Naive thymus-derived CD8-positive, alpha-beta T cell (primary cell): ENCODE data around the gene LRRC53. TPM values are rescaled to one million over a fixed set of nuclear protein-coding genes. Genes with fewer than 3 reads are reported as not detected.
A peak's percentile ranks its signal among the peaks of the same experiment; 100 is the strongest.

Source experiments
- ATAC-seq, 2 donors: fragments of 150-1000 bp; cut with Tn5 transposase in 1 of 2; sonication (Bioruptor Pico), chemical (Tn5 transposase) in 1 of 2; 1 replicate in 1 of 2; 2 replicates in 1 of 2; pipeline ENCODE4 v1.10.0; 2021; ENCODE audit warnings: mild to moderate bottlenecking in 2 of 2, moderate library complexity in 2 of 2
- POLR2A ChIA-PET: fragments of 350-600 bp; sonication (Branson Sonifier 250); formaldehyde crosslinking; loops from one replicate; lab custom pipeline; 2021; ENCODE audit warnings: antibody characterized with exemption; lab: Charles Lee
- DNase-seq, 10 donors: peaks; one replicate each; pipeline versions ENCODE4 v3.0.0 to v3.0.0-alpha.2; 2020 to 2022
- H3K27ac Mint-ChIP-seq, 10 donors: one replicate each; pipeline ENCODE4 v1.8.0; 2020 to 2022; ENCODE audit warnings: mild to moderate bottlenecking in 10 of 10, mixed read lengths in 10 of 10, moderate library complexity in 4 of 10, inconsistent platforms in 1 of 10
- H3K27me3 Mint-ChIP-seq, 5 donors: one replicate each; pipeline ENCODE4 v1.8.0; 2021 to 2022; ENCODE audit warnings: mixed read lengths in 5 of 5
- H3K36me3 Mint-ChIP-seq, 3 donors: one replicate each; pipeline ENCODE4 v1.8.0; 2020 to 2022; ENCODE audit warnings: mixed read lengths in 3 of 3, mild to moderate bottlenecking in 2 of 3, inconsistent platforms in 1 of 3
- H3K4me1 Mint-ChIP-seq, 4 donors: one replicate each; pipeline ENCODE4 v1.8.0; 2021 to 2022; ENCODE audit warnings: mixed read lengths in 4 of 4
- H3K4me3 Mint-ChIP-seq, 10 donors: one replicate each; pipeline ENCODE4 v1.8.0; 2020 to 2022; ENCODE audit warnings: mild to moderate bottlenecking in 10 of 10, mixed read lengths in 10 of 10, moderate library complexity in 6 of 10, inconsistent platforms in 1 of 10
- H3K9me3 Mint-ChIP-seq, 9 donors: one replicate each; pipeline ENCODE4 v1.8.0; 2020 to 2022; ENCODE audit warnings: mixed read lengths in 9 of 9, mild to moderate bottlenecking in 3 of 9, inconsistent platforms in 1 of 9, moderate library complexity in 1 of 9
- polyA plus RNA-seq, 3 donors: library from polyadenylated mRNA; unstranded; fragments of 300-500 nt; fragmentation: Illumina TruSeq; gene quantifications; one replicate each; pipeline ENCODE4 v1.2.3, GENCODE V29; 2021
- total RNA-seq, 8 experiments: library from RNA in 2 of 8; stranded (reverse) in 2 of 8; gene quantifications; one replicate each; pipeline ENCODE4 v1.2.3 and lab custom pipeline; 2021 to 2026

LRRC53 gene
- total and polyA plus RNA-seq, 5 experiments from 2014 or later: not detected

DNA sequence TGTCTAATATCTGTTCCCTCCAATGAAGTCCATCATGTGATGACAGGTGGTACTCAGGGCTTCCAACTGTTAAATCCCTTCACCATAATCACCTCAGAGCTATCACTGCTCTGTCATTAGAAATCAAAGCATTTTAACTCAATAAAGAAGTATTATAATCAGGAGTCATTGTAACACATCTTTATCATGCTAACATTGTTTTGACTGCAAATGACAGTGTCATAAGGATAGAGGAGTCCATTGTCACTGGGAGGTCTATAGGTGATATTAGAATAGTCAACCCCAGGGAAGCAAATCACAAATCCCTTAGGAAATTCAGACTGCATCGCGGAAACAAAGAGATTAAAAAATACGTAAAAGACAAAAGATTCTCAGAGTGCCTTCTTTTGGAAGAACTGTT is 30.8 kb downstream of the LRRC53 start:
- ATAC-seq: no peak
- no peak overlapping the region for H3K4me3 Mint-ChIP-seq
- peaks cover 0 to 3% (median 0%) of the 10 kb centered on the region in 9 donors for H3K9me3 Mint-ChIP-seq
- POLR2A ChIA-PET: no interaction called here
- H3K36me3 Mint-ChIP-seq: no peaks in the 10 kb centered on the region
- peaks cover 0 to 13% (median 7%) of the 10 kb centered on the region in 5 donors for H3K27me3 Mint-ChIP-seq
- no peak for DNase-seq
- H3K27ac Mint-ChIP-seq: no peak overlapping the region
- no peaks in the 10 kb centered on the region for H3K4me1 Mint-ChIP-seq

DNA sequence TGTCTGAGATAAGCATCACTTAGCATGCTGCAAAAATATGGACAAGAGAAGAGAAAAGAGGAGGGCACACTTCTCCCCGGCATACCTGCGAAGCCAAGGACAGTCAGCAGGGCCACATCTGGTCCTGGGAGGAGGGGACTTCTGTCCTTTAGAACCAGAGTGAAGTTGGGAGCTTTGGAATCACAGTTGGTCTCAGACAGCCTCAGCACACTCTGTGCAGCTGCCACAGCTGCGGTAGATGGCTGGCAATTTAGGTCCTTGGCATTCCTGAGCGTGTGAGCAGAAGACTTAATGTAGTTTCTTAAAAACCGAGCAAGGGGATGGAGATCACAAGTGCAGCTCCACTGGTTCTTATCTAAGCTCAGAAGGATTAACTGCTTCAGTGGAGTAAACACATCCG is 32.3 kb downstream of the LRRC53 start:
- Mint-ChIP-seq H3K36me3 (no peaks in the 10 kb centered on the region), H3K27me3 (peaks cover 0 to 13% (median 7%) of the 10 kb centered on the region in 5 donors)
- POLR2A ChIA-PET: no interaction called here

DNA sequence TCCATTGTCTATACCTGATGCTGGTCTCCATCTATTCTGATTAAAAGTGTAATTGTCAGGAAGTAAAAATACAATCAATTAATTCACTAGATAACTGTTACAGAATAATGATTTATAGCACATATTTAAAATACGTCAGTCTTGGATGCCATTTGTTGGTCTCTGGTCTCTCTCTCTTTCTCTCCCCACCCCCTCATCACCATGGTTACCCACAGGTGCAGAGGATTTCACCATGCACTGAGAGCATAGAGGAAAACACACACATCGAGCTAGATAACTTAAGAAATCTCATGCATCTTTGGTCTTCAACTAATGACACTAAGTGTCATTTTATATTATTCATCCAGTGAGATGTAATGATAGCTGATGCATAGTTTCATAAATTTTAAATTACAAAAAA is 33.4 kb downstream of the LRRC53 start:
- POLR2A ChIA-PET: no interaction called here
- H3K36me3 Mint-ChIP-seq: no peaks in the 10 kb centered on the region
- ATAC-seq (no peak), DNase-seq (no peak)
- no peak overlapping the region for H3K4me3 Mint-ChIP-seq
- no peaks in the 10 kb centered on the region for H3K4me1 Mint-ChIP-seq
- H3K27me3 Mint-ChIP-seq: peaks cover 0 to 13% (median 2%) of the 10 kb centered on the region in 5 donors
- peaks cover 0 to 3% (median 0%) of the 10 kb centered on the region in 9 donors for H3K9me3 Mint-ChIP-seq
- H3K27ac Mint-ChIP-seq: no peak overlapping the region

More for the DNA sequence above, 32.3 kb downstream of the LRRC53 start:
- H3K27ac Mint-ChIP-seq: no peak overlapping the region
- H3K9me3 Mint-ChIP-seq: peaks cover 0 to 3% (median 0%) of the 10 kb centered on the region in 9 donors
- H3K4me3 Mint-ChIP-seq: no peak overlapping the region
- ATAC-seq (no peak), DNase-seq (no peak)
- no peaks in the 10 kb centered on the region for H3K4me1 Mint-ChIP-seq

DNA sequence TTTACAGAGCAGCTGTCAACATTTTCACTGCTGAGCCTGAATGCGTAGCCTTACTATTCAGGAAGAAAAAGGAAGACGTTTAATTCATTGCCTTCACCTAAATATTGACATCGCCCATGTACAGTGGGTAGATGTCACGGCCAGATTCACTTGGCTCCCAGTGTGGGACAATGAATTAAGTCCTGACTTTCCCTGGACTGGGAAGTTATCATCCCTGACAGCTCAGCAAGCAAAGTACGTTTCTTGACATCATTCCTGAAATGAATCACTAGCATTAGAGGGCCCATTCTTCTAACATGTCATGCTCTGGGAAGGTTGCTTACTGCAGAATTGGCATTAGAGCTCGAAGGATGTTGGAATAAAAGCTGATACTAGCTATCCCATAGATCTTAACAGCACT is 37.8 kb downstream of the LRRC53 start:
- H3K27ac Mint-ChIP-seq: no peak overlapping the region
- POLR2A ChIA-PET: no interaction called here
- no peaks in the 10 kb centered on the region for H3K9me3 Mint-ChIP-seq
- no peaks in the 10 kb centered on the region for H3K36me3 Mint-ChIP-seq
- DNase-seq (no peak), ATAC-seq (no peak)
- no peaks in the 10 kb centered on the region for H3K4me1 Mint-ChIP-seq
- peaks cover 0 to 8% (median 1%) of the 10 kb centered on the region in 5 donors for H3K27me3 Mint-ChIP-seq
- no peak overlapping the region for H3K4me3 Mint-ChIP-seq

DNA sequence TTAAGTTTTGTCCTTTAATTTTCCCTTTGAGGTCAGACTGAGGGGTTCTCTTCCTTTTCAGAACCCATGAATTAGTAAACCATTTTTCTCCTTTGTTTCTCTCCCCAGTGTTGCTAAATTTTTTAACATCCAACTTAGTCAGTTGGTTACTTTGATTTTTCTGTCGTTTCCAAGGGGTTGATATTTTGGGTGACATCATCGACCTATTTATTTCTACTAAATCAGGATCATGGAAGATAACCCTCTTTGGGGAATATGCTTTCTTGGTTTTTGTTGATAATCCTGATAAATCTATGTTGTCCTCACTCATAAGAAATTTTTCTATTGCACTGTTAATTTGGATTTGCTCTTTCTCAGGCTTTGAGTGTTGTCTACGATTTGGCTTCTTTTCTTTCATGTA is 40.9 kb downstream of the LRRC53 start:
- Mint-ChIP-seq H3K27ac (no peak overlapping the region), H3K9me3 (no peaks in the 10 kb centered on the region), H3K4me1 (no peaks in the 10 kb centered on the region), H3K4me3 (no peak overlapping the region), H3K36me3 (no peaks in the 10 kb centered on the region), H3K27me3 (peaks cover 0 to 8% (median 3%) of the 10 kb centered on the region in 5 donors)
- POLR2A ChIA-PET: no interaction called here
- ATAC-seq: no peak
- no peak for DNase-seq

DNA sequence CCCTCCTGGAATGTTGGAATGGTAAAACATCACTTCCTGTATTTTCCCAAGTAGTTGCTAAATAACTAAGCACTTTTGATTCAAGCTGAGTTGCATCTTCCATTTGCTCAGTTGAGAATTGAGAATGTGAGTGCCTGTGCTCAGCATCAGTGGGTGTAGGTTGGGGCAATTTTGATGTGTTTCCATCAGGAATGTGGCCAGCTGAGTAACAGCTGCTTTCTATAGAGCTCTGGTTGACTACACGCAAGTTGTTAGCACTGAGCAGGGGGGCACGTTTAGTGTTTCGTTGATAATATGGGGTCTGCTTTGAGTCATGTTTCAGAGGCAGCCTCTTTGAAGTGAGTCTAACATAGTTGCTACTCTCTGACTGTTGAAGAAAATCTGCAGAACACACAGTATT is 41.5 kb downstream of the LRRC53 start:
- ATAC-seq: no peak
- Mint-ChIP-seq H3K27me3 (peaks cover 0 to 8% (median 3%) of the 10 kb centered on the region in 5 donors), H3K36me3 (no peaks in the 10 kb centered on the region), H3K9me3 (no peaks in the 10 kb centered on the region), H3K27ac (no peak overlapping the region), H3K4me3 (no peak overlapping the region), H3K4me1 (no peaks in the 10 kb centered on the region)
- DNase-seq: no peak
- POLR2A ChIA-PET: no interaction called here

DNA sequence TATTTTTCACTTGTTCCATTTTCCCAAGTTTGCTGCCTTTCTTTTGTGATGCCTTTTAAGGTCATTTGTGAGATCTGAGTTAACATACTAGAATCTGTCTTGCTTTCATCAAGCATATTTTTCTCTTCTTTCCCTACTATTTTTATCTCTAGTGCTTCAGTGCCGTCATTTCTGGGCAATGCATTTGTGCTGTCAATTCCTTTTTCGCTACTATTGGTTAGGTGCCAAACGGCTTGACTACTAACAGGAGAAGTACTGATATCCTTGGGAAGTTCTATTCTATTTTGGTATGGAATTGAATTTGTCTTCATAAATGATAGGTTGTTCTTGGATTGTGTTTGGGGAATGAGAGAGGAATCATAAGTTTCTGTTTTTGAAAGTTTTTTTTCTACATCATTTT is 42.2 kb downstream of the LRRC53 start:
- Mint-ChIP-seq H3K4me1 (no peaks in the 10 kb centered on the region), H3K27me3 (peaks cover 0 to 8% (median 3%) of the 10 kb centered on the region in 5 donors)

DNA sequence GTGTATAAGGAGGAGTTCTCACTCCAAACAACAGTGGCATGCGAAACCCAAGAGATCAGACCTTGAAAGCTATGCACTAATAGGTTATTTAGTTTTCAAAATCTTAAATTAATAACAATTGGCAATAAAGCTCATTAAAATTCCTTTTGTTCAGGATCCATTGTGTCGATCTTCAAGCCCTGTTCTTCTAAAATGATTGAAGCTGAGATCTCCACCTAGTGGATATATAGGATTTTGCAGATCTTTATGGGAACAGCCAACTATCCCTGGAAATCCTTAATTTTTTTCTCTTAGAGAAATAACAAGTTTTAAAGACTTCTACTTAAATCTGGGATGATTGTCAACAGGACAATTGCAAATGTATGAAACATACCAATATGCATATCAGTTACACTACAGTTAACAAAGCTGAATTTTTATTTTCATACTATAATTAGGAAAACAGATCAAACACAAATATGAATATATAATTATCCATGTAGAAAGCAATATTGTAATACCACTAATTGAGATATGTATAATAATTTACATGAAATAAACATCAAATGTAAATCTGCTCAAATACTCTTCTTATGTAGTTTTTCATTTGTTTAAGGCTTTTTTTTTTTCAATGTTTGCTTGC is 43.3 kb downstream of the LRRC53 start:
- no peaks in the 10 kb centered on the region for H3K9me3 Mint-ChIP-seq
- ATAC-seq: no peak
- POLR2A ChIA-PET: no interaction called here
- no peak overlapping the region for H3K27ac Mint-ChIP-seq
- no peak overlapping the region for H3K4me3 Mint-ChIP-seq
- H3K36me3 Mint-ChIP-seq: no peaks in the 10 kb centered on the region
- H3K4me1 Mint-ChIP-seq: no peaks in the 10 kb centered on the region
- H3K27me3 Mint-ChIP-seq: peaks cover 0 to 8% (median 3%) of the 10 kb centered on the region in 5 donors
- peak in 1 of 10 donors; percentile 2 for DNase-seq

More for the DNA sequence above, 42.2 kb downstream of the LRRC53 start:
- no peak for ATAC-seq
- H3K9me3 Mint-ChIP-seq: no peaks in the 10 kb centered on the region
- POLR2A ChIA-PET: no interaction called here
- no peak for DNase-seq
- no peaks in the 10 kb centered on the region for H3K36me3 Mint-ChIP-seq
- H3K27ac Mint-ChIP-seq: no peak overlapping the region
- no peak overlapping the region for H3K4me3 Mint-ChIP-seq

DNA sequence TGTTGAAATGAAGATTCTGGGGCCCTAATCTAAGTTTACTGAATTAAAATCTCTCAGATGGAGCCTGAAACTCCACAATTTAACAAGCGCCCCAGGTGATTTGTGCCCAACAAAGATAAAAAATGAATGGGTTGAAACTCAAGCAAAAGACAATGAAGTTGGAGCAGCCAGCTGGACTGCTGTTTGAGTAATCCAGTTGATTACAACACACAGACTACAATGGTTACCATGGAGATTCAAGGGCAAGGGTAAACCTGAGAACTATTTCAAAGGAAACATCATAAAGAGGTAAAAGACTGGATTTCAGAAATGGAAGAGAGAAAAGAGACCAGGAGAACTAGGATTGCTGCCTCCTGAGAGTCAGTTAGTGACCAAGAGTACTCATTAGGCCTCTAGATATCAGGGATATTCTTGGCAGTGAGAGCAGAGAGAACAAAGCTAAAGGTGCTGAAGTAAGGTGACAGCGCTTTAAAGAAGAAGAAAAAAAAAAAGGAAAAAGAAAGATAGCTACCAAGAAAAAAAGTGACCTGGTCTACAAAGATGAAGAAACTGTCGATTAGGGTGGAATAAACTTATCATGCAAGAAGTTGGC is 44.5 kb downstream of the LRRC53 start:
- Mint-ChIP-seq H3K36me3 (no peaks in the 10 kb centered on the region), H3K9me3 (no peaks in the 10 kb centered on the region), H3K4me3 (no peak overlapping the region), H3K4me1 (no peaks in the 10 kb centered on the region), H3K27ac (no peak overlapping the region), H3K27me3 (peaks cover 0 to 8% (median 1%) of the 10 kb centered on the region in 5 donors)
- ATAC-seq (no peak), DNase-seq (no peak)
- POLR2A ChIA-PET: no interaction called here

DNA sequence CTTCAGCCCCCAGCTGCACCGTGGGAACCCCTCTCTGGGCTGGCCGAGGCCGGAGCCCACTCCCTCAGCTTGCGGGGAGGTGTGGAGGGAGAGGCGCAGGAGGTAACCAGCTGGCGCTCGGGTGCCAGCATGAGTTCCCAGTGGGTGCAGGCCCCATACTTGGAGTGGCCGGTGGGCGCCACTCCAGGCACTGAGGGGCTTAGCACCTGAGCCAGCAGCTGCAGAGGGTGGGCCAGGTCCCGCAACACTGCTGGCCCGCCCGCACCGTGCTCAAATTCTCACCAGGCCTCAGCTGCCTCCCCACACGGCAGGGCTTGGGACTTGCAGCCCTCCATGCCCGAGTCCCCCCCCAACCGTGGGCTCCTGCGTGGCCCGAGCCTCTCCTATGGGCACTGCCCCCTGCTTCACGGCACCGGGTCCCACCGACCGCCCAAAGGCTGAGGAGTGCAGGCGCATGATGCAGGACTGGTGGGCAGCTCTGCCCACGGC is 47.2 kb downstream of the LRRC53 start:
- Mint-ChIP-seq H3K27me3 (peaks cover 0 to 1% (median 1%) of the 10 kb centered on the region in 5 donors), H3K4me3 (no peak overlapping the region), H3K4me1 (no peaks in the 10 kb centered on the region), H3K27ac (no peak overlapping the region), H3K36me3 (no peaks in the 10 kb centered on the region), H3K9me3 (no peaks in the 10 kb centered on the region)
- peak in 1 of 10 donors; percentile 3 for DNase-seq
- ATAC-seq: no peak
- POLR2A ChIA-PET: interaction anchor here (0.5 kb wide), 1 partner anchor 263 kb away, joined by 3 read pairs; no protein-coding TSS in a partner anchor

DNA sequence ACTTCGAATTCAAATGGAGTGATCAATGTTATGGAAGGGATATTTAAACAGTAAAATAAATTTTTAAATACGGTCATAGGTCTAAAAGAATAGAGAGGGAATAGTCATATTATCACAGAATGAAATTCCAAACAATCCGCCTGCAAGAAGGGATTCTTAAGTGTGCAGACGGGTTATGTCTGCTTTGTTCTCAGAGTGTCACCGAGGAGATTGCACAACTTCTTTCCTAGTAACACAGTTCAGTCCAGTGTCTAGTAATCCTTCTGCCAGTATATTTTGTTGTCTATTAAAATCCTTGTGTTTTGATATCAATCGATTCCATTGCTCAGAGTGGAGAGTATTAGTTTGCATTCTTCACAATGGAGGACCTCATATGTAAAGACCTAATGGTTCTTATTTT is 48.4 kb downstream of the LRRC53 start:
- no peak for DNase-seq
- POLR2A ChIA-PET: no interaction called here
- ATAC-seq: no peak
- Mint-ChIP-seq H3K4me3 (no peak overlapping the region), H3K27me3 (peaks cover 1 to 3% (median 1%) of the 10 kb centered on the region in 5 donors), H3K27ac (no peak overlapping the region), H3K36me3 (no peaks in the 10 kb centered on the region), H3K9me3 (peaks cover 0 to 3% (median 0%) of the 10 kb centered on the region in 9 donors), H3K4me1 (no peaks in the 10 kb centered on the region)

DNA sequence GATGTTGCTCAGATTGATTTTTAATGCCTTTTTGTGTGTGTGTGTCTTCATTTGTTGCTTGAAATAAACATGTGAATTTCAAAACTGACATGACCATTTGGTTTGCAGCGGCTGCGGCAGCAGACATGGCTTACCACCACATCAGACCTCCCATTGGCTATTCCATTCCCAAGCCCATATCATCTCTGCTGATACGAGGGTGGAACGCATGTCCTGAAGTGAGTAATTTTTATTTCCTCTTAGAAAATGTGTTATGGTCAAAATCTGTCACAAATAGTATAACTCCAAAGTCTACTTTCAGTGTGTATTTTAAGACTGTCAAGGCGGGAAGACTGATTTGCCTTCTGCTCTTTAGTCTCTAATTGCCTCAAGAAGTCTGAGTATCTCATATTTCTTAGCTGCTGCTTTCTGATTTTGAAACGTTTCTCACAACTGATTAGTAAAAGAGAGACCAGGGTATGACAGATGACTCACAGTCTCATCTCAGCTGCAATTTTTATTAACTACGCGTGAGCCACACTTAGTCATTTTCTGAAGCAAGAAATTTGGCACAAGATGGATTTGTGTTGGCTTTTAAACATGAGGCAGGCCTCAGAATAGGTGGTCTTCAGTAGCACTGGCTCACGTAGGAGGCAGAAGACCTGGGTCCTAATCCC is 49.0 kb downstream of the LRRC53 start:
- no peak overlapping the region for H3K4me3 Mint-ChIP-seq
- POLR2A ChIA-PET: no interaction called here
- ATAC-seq (no peak), DNase-seq (no peak)
- no peaks in the 10 kb centered on the region for H3K4me1 Mint-ChIP-seq
- no peaks in the 10 kb centered on the region for H3K36me3 Mint-ChIP-seq
- peaks cover 1 to 9% (median 3%) of the 10 kb centered on the region in 5 donors for H3K27me3 Mint-ChIP-seq
- H3K9me3 Mint-ChIP-seq: peaks cover 0 to 6% (median 0%) of the 10 kb centered on the region in 9 donors
- H3K27ac Mint-ChIP-seq: no peak overlapping the region

DNA sequence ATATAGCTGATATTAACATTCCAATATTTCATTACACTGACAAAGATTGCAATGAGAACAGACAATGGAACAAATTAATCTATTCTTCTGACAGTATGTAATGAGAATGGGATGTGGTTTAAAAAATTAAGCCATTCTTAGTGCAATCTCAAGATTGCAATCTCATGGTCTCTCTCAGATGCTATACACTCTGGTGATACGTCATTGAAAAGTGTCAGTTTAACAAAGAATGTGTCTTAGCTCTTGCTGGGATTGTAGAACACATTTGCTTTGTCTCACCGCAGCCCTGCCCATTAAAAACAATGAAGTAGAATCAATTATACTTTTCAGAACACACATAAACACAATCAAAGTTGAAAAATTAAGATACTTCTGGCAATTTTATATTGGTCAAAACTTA is 55.2 kb downstream of the LRRC53 start:
- POLR2A ChIA-PET: no interaction called here
- peaks cover 0 to 11% (median 6%) of the 10 kb centered on the region in 5 donors for H3K27me3 Mint-ChIP-seq
- H3K4me1 Mint-ChIP-seq: no peaks in the 10 kb centered on the region

More for the DNA sequence above, 55.2 kb downstream of the LRRC53 start:
- DNase-seq: no peak
- Mint-ChIP-seq H3K36me3 (no peaks in the 10 kb centered on the region), H3K4me3 (no peak overlapping the region), H3K27ac (no peak overlapping the region), H3K9me3 (peaks cover 0 to 12% (median 0%) of the 10 kb centered on the region in 9 donors)
- ATAC-seq: no peak
